GM21381 (cell line): ENCODE data around the gene CCNB3.
A peak's percentile ranks its signal among the peaks of the same experiment; 100 is the strongest.
"Not testable (repeated sequence)": the region's sequence is repeated elsewhere in the genome, so short reads cannot be mapped to it uniquely, and the experiment has no call there.

Experiments used
- ATAC-seq: cut with Tn5 transposase; IDR thresholded peaks from one replicate; pipeline ENCODE4 v1.9.1; 2021; ENCODE audit warnings: mild to moderate bottlenecking, moderate library complexity; ENCODE audit not compliant: unreplicated experiment

The CCNB3 gene, protein sequence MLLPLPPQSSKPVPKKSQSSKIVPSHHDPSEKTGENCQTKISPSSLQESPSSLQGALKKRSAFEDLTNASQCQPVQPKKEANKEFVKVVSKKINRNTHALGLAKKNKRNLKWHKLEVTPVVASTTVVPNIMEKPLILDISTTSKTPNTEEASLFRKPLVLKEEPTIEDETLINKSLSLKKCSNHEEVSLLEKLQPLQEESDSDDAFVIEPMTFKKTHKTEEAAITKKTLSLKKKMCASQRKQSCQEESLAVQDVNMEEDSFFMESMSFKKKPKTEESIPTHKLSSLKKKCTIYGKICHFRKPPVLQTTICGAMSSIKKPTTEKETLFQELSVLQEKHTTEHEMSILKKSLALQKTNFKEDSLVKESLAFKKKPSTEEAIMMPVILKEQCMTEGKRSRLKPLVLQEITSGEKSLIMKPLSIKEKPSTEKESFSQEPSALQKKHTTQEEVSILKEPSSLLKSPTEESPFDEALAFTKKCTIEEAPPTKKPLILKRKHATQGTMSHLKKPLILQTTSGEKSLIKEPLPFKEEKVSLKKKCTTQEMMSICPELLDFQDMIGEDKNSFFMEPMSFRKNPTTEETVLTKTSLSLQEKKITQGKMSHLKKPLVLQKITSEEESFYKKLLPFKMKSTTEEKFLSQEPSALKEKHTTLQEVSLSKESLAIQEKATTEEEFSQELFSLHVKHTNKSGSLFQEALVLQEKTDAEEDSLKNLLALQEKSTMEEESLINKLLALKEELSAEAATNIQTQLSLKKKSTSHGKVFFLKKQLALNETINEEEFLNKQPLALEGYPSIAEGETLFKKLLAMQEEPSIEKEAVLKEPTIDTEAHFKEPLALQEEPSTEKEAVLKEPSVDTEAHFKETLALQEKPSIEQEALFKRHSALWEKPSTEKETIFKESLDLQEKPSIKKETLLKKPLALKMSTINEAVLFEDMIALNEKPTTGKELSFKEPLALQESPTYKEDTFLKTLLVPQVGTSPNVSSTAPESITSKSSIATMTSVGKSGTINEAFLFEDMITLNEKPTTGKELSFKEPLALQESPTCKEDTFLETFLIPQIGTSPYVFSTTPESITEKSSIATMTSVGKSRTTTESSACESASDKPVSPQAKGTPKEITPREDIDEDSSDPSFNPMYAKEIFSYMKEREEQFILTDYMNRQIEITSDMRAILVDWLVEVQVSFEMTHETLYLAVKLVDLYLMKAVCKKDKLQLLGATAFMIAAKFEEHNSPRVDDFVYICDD (N-terminal part only)

DNA sequence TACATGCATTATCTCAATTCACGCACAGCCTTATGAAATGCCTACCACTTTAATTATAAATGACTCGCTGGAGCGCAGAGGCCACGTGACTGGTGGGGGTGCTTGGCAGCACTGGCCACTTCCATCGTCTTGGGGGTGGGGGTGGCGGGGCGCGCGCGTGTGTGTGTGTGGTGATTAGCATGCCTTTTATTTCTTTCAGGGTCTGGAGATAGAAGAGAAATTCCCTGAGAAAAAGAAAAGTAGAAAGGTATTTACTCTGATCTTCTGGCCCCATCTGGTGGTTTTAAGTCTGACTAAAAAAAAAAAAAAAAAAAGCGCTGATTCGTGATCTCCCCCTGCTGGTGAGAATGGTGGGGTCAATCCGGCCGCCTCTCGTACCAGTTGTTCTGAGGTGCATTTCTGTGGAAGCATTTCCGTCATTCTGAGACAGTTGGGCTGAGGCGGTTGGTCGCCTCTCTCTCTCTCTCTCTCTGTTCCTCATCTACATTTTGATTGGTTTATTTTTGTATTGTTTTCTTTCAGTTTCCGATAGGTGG is at the start of gene CCNB3:
CCNB3 (plus strand) TSS at position 402 of the 536 bp plus-strand sequence. CDS start 80,399 bp downstream, outside the sequence.
- peak; percentile 95 for ATAC-seq

DNA sequence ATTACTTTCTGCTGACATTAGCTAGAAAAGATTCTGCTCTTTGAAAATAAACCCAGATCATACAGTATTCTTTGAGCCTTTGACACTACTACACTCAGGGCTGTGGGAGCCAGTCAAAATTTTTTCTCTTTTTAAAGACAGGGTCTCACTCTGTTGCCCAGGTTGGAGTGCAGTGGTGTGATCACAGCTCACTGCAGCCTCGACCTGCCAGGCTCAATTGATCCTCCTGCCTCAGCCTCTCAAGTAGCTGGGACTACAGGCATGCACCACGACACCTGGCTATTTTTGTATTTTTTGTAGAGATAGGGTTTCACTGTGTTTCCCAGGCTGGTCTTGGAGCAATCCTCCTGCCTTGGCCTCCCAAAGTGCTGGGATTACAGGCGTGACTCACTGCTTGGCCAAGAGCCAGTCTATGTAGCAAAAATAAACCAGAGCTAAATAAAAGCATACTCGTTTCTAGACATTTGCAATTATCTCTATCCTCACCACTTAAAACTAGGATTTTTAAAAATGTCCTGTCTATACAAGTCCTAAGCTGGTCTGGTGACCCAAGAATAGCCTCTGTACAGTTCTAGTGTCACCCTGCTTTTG is 46.9 kb upstream of the CCNB3 start:
- no peak for ATAC-seq

DNA sequence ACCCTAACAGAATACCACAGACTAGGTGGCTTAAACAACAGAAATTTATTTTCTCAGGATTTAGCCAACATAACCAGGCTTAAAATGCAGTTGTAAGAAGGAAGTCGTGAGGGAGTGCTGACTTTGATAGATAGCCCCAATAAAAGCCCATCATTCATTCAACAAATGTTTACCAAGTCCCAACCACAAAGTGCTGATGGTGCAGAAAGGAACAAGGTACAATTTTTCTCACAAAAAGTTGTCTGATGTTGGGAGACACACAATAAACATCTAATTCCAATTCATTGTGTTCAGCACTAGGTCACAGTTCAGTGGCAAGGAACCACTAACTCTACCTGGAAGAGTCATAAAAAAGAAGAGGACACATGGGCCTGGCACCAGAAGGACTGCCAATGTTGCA is 46.0 kb upstream of the CCNB3 start:
- no peak for ATAC-seq

DNA sequence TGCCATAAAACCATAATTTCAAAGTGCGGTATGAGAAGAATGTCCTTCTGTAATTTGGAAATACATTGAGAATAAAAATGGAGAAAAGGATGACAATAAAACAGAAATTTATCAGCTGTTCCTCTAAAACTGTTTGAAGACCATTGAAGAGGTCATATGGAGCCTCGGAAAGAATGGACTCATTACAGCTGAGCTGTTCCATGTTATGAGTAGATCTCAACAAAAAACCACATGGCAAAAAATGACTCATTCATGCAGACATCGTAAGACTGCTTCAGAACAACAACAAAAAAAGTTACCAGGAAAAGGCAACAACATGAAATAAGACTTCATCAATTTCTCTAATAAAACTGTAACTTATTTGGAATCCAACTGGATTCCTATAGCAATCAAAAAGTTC is 43.4 kb upstream of the CCNB3 start:
- no peak for ATAC-seq

DNA sequence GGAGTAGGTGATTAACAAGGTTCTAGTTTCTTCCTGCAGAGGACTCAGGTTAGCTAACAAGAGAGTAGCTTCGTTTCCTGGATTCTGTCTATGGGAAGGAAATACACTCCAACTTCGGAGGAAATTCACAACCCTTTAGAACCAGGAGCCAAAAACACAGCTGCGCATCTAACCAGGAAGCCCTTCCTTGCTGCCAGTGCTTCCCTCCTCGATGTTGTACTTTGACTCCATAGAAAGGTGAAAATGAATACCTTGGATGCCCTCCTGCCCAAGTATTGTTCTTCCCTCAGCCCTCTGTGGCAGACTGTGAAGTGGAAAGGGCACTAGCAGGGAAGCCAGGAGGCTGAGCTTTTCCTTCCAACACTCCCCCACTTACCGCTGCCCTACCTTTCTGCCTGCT is 38.8 kb upstream of the CCNB3 start:
- no peak for ATAC-seq

DNA sequence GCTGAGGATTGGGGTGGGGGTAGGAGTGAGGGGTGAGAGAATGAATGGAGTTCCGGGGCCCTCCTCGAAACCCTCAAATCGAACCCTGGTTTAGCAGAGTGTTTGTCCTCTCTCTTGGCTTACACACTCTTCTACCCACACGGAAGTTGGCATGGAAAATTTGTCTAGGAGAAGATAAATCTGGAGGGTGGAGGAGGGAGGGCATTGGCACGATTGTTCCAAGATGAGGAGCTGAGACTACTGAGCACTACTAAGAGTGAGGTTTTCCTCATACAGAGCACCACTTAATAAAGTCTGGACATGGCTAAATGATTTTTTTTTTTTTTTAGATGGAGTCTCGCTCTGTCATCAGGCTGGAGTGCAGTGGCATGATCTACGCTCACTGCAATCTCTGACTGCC is 37.2 kb upstream of the CCNB3 start:
- no peak for ATAC-seq

DNA sequence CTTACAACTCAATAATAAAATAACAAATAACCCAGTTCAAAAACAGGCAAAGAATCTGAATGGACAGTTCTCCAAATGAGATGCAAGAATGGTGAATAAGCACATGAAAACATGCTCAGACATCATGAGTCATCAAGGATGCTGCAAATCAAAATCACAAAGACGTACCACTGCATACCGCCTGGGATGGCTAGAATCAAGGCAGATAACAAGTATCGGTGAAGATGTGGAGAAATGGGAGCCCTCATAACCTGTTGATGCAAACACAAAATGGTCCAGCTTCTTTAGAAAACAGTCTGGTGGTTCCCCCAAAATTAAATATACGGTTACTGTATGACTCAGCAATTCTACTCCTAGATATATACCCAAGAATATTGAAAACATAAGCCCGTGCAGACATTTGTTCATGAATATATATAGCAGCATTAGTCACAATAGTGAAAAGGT is 36.3 kb upstream of the CCNB3 start:
- peak; percentile 48 for ATAC-seq

DNA sequence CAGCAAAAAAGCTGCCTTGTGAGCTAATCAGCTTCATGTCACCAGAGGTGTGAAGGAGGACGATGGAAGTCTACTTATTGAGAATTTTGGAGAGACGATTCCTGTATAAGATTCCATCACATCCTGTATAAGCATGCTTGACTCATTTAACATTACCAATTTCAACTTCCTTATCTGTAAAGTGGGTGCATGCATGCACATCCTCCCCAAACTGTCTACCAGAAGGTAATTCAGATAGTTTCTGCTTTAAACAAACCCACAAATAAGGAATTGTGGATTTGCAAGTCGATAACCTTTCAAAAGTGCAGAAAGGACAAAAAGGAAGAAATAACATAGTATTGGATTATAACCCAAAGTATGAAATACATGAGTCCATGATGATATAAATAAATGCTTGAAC is 34.8 kb upstream of the CCNB3 start:
- ATAC-seq = no peak

DNA sequence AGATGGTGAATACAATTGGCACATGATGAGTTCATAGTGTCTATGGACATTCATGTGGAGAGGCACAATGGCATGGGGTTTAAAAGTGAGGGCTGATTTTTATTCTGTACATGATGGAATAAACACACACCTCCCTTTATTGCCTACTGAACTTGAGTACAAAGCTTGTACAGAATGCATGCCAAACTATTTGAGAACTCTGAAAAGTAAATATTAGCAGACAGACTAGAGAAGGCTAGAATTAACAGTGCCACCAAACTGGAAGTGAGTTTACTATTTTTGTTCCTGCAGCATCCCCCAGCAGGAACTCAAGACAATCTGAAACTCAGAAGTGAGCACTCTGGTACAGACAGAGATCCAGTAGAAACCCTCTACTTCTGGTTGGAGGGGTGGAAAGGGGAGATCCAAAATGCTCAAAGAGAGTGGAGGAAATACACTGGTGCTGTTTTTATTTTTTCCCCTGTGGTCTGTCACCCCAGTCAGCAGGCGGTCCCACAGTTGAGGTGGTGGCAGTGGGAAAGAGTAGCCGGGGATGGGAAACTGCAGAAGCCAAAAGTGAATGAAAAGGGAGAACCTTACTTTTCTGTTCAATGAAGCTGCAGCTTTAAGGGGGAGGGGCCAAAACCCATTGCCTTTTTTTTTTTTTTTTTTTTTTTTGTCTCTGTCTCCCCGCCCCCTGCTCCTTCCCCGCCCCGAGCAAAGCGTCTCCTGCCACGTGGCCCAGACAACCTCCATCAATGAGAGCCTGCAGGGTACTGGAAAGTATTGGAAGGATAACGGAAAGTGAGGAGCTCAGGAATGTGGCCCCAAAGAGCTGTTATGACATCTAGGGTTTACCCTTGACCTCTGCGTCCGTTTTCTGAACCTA is 24.3 kb upstream of the CCNB3 start:
- no peak for ATAC-seq

DNA sequence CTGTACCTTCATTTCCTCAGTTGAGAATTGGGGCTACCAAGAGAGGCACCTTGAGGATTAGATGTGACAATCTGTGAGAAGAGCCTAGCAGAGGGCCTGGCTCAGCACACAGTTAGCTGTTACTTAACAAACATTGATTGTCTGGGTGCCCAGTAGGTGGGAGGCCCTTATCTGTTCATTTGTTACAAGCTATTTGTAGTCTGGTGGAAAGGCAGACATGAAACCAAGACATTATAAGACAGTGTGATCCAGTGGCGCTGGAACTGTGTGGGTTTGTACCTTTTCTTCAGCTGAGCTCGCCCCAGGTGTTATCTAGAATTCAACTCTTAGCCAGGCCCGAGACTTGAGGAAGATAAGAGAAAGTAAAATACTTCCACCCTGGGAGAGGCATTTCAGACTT is 20.7 kb upstream of the CCNB3 start:
- ATAC-seq = no peak

DNA sequence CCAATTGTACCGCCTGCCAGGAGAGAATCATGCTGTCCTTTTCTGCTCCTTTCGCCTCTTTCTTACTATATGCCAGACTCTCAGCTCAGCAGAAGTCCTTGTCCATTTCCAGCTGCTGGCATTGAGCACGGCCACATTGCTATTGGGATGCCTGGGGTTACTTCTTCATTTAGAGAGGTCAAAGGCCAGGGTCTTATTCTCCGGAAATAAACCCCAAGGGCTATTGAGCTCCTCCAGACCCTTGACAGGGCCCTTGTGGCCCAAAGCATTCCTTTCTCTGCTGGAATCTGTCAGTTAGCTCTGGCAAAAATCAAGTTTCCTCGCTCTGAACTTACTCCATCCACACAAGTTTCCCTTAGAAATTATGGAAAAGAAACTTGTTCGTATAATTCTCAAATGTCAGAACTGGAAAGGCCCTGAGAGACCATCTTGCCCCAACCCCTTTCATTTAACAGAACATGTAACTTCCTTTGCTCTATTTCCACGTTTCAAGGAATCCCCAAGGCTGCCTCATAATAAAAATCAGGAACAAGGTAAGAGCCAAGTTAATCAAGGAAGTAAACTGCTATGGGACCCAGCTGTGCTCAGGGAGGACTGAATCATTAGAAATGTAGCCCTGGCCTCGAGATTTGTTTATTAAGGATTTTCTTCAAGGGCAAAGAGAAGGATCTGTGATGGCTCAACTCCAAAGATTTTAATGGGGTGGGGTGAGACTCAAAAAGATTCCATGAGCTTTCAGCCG is 15.5 kb upstream of the CCNB3 start:
- no peak for ATAC-seq

DNA sequence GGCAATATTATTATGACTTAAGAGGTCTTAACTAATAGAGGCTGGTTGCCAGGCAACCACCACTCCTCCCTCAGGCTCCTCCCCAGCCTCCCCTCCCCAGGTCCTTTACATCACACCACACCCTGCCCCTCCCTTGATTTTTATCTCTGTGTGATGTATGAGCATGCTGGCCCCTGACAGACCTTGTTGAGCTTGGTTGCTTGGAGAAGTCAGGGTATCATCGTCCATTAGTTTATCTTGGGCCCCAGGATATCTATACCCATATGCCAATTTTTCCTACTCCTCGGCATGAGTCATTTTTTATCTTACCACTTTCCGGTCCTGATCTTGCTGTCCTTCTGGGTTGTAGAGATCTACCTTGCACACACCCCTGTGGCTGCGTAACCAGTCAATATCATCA is 6.2 kb upstream of the CCNB3 start:
- no peak for ATAC-seq

DNA sequence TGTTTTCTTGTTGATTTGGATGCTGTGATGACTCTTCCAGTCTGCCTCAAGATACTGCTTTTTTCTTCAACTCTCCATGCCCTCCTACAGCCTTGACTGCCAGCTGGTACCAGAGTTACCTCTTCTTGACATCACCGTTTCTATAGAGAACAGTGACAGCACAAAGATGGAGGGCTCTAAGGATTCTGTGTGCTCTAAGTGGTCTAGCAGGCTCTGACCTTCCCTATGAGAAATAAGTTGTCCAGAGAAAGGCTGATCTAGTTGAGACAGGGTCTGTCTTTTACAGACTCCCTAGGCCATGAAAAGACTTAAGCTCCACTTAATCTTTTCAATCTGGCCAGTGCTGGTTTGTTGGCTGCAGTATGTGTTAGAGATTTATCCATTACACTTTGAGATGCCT is 3.7 kb upstream of the CCNB3 start, which contains the start of gene AKAP4:
AKAP4 (minus strand) TSS at position 101 of the 400 bp plus-strand sequence. CDS start 118 bp downstream, outside the sequence.
- no peak for ATAC-seq

DNA sequence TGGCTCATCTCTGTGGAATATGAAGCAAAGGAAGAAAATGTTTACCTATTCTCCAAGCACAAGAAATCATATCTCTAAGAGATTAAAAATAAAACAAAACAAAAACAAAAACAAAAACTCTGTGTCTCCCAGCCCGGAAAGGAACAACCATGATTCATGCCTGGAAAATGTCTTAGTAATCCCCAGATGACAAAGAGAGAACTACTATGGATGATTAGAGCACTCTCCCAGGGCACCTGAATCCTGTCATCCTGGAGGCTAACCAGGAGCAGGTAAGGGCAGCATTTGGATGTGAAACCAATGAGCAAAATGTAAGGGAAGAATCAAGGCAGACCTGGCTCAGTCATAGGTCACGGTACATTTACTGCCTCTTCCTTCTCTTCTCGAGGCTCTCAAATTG is 2.0 kb upstream of the CCNB3 start:
- ATAC-seq = no peak

DNA sequence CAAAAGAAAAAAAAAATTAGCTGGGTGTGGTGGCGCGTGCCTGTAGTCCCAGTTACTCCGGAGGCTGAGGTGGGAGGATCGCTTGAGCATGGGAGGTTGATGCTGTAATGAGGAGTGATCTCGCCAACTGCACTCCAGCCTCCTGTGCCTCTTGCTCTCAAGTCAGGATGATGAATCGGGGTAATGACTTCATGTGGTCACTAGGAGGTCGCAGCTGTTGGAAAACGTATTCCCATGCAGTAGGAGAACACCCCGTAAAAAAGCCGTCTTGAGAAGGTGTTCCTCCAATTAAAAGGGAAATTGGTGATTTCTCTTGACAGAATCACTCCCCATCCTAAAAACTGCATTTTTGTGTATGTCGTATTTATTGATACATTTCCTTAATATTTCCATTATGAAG is 2.2 kb downstream of the CCNB3 start:
- ATAC-seq = no peak

DNA sequence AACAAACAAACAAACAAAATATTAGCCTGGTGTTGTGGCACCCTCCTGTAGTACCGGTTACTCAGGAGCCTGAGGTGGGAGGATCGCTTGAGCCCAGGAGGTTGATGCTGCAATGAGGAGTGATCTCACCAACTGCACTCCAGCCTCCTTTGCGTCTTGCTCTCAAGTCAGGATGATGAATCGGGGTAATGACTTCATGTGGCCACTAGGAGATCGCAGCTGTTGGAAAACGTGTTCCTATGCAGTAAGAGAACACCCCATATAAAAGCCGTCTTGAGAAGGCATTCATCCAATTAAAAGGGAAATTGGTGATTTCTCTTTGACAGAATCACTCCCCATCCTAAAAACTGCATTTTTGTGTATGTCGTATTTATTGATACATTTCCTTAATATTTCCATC is 6.9 kb downstream of the CCNB3 start:
- ATAC-seq = no peak

DNA sequence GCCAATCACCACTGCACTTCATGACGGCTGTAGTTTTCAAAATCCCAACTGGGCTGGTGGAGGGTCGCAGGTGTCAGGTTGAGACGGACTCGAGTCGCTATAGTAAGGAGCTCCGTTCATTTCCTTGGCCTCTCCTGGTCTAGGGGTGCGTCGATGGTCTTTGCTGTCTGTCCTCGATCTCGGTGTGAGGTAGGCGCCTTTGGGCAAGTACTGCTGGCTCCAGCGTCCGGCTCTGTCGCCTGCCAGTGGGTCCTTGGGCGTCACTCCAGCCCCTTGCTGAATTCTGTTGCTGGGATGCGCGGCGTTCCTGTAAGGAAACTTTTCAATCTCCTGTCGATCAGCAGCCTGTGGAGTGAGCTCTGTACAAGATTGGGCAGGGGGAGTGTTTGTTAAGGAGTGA is 76.7 kb downstream of the CCNB3 start:
- ATAC-seq = no peak

DNA sequence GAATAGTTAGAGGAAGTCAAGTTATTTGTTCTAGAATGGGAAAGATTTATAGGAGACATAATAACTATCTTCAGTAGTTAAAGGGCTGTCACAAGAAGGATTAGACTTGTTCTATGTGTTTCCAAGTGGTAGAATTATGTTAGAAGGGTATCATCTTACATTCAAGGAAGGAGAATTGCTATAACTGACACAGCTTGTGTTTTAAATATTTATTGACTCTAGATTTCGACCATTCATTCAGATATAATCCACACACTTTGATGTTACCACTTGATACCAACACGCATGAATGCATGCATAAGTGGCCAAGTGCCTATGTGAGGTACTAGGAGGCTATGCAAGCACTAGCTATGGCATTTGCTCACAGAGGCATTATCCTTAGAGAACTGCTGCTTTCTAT is 122.7 kb downstream of the CCNB3 start:
- no peak for ATAC-seq

DNA sequence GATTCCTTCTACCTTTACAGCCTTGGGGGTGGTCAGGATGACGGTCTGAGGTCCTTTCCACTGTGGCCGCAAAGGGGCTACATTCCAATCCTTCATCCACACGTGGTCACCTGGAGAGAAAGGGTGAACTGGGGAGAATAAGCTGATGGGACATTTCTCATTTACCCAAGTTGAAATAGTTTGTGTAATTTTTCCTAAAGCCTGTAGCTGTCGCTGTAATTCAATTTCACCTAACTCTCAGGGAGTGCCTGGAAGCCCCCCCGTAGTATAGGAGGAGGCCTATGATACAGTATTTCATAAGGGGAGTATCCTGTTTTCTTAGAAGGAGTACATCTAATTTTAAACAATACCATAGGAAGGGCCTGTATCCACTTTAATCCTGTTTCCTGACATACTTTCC is 128.1 kb downstream of the CCNB3 start:
- not testable (repeated sequence) for ATAC-seq
